Activated CD8-positive, alpha-beta T cell treated with anti-CD3 and anti-CD28 coated beads, Interleukin-2, amount 10 ng/mL, durations not matched to agents 7 days and 5 days (primary cell): ENCODE measurements around the gene ATXN1L. TPM values are rescaled to one million over a fixed set of nuclear protein-coding genes. Genes with fewer than 3 reads are reported as not detected.

Experiments
- ATAC-seq: fragments of 150-1000 bp; cut with Tn5 transposase; one replicate; pipeline ENCODE4 v1.10.0; 2021; ENCODE audit warnings: moderate library complexity
- CTCF ChIA-PET: fragments of 350-600 bp; sonication (Branson Sonifier 250); formaldehyde crosslinking; loops from one replicate; lab custom pipeline; 2021; ENCODE audit warnings: antibody characterized with exemption; lab: Charles Lee
- POLR2A ChIA-PET: fragments of 350-600 bp; sonication (Branson Sonifier 250); formaldehyde crosslinking; loops from one replicate; lab custom pipeline; 2021; ENCODE audit warnings: antibody characterized with exemption; lab: Charles Lee
- DNase-seq: peaks from one replicate; pipeline ENCODE4 v3.0.0-alpha.2; 2020
- H3K27ac Mint-ChIP-seq: one replicate; pipeline ENCODE4 v1.8.0; 2021; ENCODE audit warnings: mild to moderate bottlenecking, mixed read lengths
- H3K27me3 Mint-ChIP-seq: one replicate; pipeline ENCODE4 v1.8.0; 2021; ENCODE audit warnings: low read depth, mixed read lengths
- H3K36me3 Mint-ChIP-seq: one replicate; pipeline ENCODE4 v1.8.0; 2021; ENCODE audit warnings: low read depth, mixed read lengths
- H3K4me1 Mint-ChIP-seq: one replicate; pipeline ENCODE4 v1.8.0; 2021; ENCODE audit warnings: low read depth, mixed read lengths
- H3K4me3 Mint-ChIP-seq: one replicate; pipeline ENCODE4 v1.8.0; 2021; ENCODE audit warnings: mild to moderate bottlenecking, mixed read lengths
- H3K9me3 Mint-ChIP-seq: one replicate; pipeline ENCODE4 v1.8.0; 2022; ENCODE audit warnings: mixed read lengths; ENCODE audit not compliant: insufficient read depth
- total RNA-seq, 2 experiments: library from RNA; stranded (reverse); gene quantifications; one replicate each; pipeline ENCODE4 v1.2.3, GENCODE V29; 2021

Gene ATXN1L
- total RNA-seq, 2 experiments from 2014 or later = 20.3 to 22.6 TPM

DNA sequence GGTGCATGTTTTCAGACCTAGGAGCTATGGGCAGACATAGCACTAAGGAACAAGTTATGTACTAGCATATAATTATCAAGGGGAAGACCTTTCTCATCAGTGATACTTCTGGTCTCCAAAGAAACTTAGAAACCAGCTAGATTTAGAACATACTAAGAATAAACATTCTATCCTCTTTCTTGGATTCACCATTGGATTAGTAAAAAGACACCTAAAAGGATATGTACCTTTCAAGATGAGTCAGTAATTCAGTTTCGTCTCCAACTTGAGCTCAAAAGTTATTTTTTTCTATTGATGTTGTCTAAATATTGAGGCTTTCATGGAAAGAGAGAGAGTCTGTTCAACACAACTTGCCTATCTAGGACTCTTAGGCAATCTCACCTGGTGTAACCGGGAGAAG is 25.0 kb downstream of the ATXN1L start:
- Mint-ChIP-seq H3K9me3 (no peaks in the 10 kb centered on the region), H3K36me3 (peaks cover 5% of the 10 kb centered on the region), H3K4me3 (no peak overlapping the region), H3K27ac (no peak overlapping the region), H3K27me3 (no peaks in the 10 kb centered on the region), H3K4me1 (peaks cover 13% of the 10 kb centered on the region)
- ATAC-seq (no peak), DNase-seq (no peak)
- CTCF ChIA-PET = interaction anchor here (1.4 to 6.6 kb wide), 2 partner anchors 12 to 15 kb away, joined by 3 to 80 read pairs; partner anchors contain the start of gene ZNF821
- POLR2A ChIA-PET = interaction anchor here (0.7 kb wide), 1 partner anchor 13 kb away, joined by 8 read pairs; no protein-coding TSS in a partner anchor

DNA sequence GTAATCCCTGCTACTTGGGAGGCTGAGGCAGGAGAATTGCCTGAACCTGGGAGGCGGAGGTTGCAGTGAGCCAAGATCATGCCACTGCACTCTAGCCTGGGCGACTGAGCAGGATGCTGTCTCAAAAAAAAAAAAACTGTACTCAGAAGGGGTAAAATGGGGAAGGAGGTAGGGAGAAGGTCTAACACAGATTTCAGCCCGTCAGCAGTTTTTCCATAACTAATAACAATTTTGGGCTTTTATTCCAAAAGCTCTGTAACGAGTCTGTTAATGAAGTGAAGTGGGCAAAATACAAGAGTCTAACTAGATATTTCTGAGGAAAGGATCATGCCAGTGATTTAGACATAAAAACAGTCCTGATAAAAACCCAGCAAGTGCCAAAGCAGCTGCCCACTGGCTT is 27.4 kb downstream of the ATXN1L start:
- Mint-ChIP-seq H3K4me1 (peaks cover 13% of the 10 kb centered on the region), H3K4me3 (peak overlapping the region; percentile 31), H3K27ac (peak overlapping the region; percentile 70), H3K9me3 (no peaks in the 10 kb centered on the region), H3K27me3 (no peaks in the 10 kb centered on the region), H3K36me3 (peaks cover 1% of the 10 kb centered on the region)
- ChIA-PET CTCF (interaction anchor here (0.9 to 6.6 kb wide), 5 partner anchors 10 to 88 kb away, joined by 3 to 80 read pairs (median 3); partner anchors contain the start of gene ZNF821), POLR2A (interaction anchor here (0.6 to 1.2 kb wide), 4 partner anchors 8 to 180 kb away, joined by 3 to 4 read pairs (median 3); partner anchors contain the start of genes ATXN1L and ZNF821)
- DNase-seq = no peak
- no peak for ATAC-seq

DNA sequence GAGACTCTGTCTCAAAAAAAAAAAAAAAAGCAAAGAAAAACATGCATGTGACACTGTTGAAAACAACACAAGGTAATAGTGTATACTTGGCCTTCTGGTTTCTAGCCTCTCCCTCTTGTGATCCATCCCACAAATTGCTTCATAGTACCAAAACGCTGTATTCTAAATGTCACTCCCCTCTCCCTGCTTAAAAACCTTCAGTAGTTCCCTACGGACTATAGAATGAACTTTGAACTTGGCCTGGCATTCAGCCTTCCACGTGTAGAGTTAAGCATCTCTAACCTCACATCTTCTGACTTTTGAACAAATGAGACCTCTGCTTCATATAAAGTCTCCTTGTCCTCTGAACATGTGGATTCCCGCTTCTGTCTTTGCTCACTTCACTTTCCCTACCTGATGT is 33.1 kb downstream of the ATXN1L start:
- POLR2A ChIA-PET = no interaction called here
- H3K4me3 Mint-ChIP-seq = no peak overlapping the region
- peaks cover 6% of the 10 kb centered on the region for H3K27me3 Mint-ChIP-seq
- no peaks in the 10 kb centered on the region for H3K9me3 Mint-ChIP-seq
- peaks cover 36% of the 10 kb centered on the region for H3K4me1 Mint-ChIP-seq
- no peak for ATAC-seq
- peaks cover 14% of the 10 kb centered on the region for H3K36me3 Mint-ChIP-seq
- CTCF ChIA-PET = interaction anchor here (5.2 kb wide), 1 partner anchor 21 kb away, joined by 43 read pairs; no protein-coding TSS in a partner anchor
- no peak overlapping the region for H3K27ac Mint-ChIP-seq
- no peak for DNase-seq

DNA sequence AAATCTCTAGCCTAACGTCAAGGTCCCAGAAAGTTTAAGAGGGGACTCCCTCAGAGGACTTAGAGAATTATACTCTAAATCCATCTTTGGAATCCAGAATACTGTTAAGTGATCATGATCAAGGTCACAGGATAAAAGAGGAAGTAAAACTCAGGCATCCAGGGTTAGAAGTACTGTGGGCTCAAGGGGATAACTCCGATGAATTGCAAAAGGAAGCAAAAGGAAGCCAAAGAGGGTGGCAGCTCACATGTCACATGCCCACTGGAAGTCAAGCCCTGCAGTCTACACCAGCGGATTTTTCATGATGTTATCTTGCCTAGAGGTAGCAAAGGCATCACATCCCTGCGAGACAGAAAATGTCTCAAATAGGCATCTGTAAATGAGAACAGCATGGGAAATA is 34.4 kb downstream of the ATXN1L start:
- Mint-ChIP-seq H3K4me3 (no peak overlapping the region), H3K9me3 (no peaks in the 10 kb centered on the region), H3K36me3 (peaks cover 14% of the 10 kb centered on the region), H3K27me3 (peaks cover 13% of the 10 kb centered on the region), H3K27ac (no peak overlapping the region), H3K4me1 (peaks cover 44% of the 10 kb centered on the region)
- ChIA-PET CTCF (interaction anchor here (1.0 to 5.2 kb wide), 2 partner anchors 23 to 31 kb away, joined by 5 to 43 read pairs; no protein-coding TSS in a partner anchor), POLR2A (interaction anchor here (0.7 to 3.8 kb wide), 3 partner anchors 34 to 1212 kb away, joined by 3 to 42 read pairs (median 4); partner anchors contain the start of genes AP1G1 and ATXN1L)
- no peak for ATAC-seq
- no peak for DNase-seq

DNA sequence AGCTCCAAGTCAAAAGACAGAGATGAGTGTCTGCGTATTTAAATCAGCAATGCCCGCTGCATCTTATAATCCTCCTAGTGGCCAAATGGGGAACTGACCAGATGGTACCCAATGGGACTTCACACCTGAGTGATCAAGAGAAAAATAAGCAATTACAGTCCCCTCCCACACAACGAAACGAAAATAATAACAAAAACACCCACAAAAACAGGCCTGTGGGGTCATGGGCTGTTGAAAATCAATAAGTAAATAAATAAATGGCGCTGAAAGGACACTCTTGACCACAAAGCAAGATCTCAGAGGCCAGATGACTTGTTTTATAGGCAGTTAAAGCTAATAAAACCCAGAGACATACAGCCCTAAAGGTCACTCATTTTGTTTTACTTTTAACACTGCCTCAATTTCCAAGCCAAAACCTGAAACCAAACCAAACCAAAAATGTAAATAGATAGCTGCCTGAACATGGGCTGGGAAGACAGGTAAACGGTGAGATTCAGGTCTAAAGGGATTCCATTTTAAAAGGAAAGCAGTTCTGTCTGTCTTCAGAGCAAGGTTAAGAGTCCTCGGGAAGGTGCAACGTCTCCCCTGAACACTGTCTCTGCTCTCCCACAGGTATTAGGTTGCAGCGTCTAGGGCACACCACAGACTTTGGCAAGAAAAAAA is 36.9 kb downstream of the ATXN1L start:
- H3K36me3 Mint-ChIP-seq = peaks cover 14% of the 10 kb centered on the region

DNA sequence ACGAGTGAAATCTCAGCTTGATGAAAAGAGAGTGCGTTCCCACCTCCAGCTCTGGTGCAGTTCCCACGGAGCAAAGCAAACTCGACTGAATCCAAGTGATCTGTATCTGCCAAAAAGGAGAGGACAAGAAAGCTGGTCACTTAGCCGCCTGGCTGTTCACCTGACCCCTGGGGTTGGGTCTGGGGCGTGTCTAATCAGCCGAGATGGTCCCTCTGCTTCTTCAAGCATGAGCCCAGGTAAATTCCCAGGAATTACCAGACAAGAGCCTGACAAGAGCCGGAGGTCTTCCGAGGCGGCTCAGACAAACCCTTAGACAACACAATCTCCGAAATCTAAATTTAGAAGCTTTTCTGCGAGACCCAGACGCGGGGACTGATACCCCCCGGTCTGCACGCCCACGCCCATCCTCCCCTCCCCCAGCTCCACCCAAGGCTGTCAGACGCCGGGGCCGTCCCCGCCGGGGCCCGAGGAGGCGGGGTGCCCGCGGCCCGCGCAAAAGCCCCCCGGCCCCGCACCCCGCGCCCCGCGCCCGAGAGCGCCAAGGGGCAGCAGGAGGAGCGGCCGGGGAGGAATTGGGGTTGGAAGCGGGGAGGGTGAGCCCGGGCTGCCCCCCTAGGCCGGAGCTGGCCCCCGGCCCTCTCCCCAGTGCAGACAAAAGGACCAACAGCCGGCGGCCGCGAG is 37.5 kb downstream of the ATXN1L start:
- H3K4me1 Mint-ChIP-seq = peaks cover 48% of the 10 kb centered on the region
- POLR2A ChIA-PET = interaction anchor here (0.6 to 4.4 kb wide), 10 partner anchors 11 to 78 kb away, joined by 3 to 42 read pairs (median 6); partner anchors contain the start of genes AP1G1, ATXN1L and IST1

More for the DNA sequence above, 36.9 kb downstream of the ATXN1L start:
- H3K4me3 Mint-ChIP-seq = peak overlapping the region; percentile 74
- H3K27ac Mint-ChIP-seq = peak overlapping the region; percentile 47
- POLR2A ChIA-PET = interaction anchor here (0.5 to 4.4 kb wide), 11 partner anchors 10 to 206 kb away, joined by 3 to 42 read pairs (median 5); partner anchors contain the start of genes AP1G1, ATXN1L and IST1
- DNase-seq (peak; percentile 90), ATAC-seq (peak; percentile 49)
- no peaks in the 10 kb centered on the region for H3K9me3 Mint-ChIP-seq
- H3K4me1 Mint-ChIP-seq = peaks cover 48% of the 10 kb centered on the region
- H3K27me3 Mint-ChIP-seq = peaks cover 21% of the 10 kb centered on the region
- CTCF ChIA-PET = interaction anchor here (0.6 to 5.3 kb wide), 43 partner anchors 11 to 470 kb away, joined by 3 to 80 read pairs (median 5); partner anchors contain the start of genes AP1G1, ATXN1L, DHODH and IST1

DNA sequence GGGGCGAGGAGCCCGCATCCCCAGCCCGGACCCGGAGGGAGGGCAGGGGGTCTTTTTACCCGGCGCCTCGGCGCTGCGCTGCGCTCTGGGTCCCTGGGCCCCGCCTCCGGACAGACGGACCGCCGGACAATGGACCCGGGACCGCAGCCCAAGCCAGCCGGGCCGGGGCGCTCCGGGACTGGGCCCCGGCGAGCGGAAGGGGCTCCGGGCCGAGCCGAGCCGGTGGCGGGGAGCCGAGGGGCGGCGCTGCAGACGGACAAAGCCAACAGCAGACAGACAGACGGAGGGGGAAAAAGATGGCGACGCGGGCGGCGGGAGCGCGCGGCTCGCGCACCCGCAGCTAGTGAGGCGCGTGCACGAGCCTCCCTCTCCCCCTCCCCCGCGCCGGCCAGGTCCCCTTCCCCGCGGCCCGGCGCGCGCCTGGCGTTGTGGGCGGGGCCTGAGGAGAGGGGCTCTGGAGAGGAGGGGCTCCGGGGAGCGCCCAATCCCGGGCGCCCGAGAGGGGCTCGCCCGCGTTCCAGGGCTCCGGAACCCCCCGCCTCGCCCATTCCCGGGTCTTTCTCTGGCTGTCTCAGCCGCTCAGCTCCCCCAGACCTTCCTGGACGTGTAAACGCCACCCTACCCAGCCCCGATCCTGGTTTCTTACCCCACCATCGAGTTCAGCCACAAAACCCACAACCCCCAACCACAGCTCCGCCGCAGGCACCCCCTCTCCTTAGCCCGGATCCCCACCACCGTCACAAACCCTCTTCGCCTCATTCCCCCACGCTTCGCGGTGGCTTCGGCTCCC is 38.3 kb downstream of the ATXN1L start, which contains the start of gene ZNF821:
TSS of gene ZNF821 (minus strand) at position 334 of the 790 bp plus-strand sequence. CDS start 4,236 bp downstream, outside the sequence.
- Mint-ChIP-seq H3K4me3 (peak within 1 kb of the TSS; percentile 90), H3K9me3 (no peaks in the 10 kb centered on the region), H3K27me3 (peaks cover 21% of the 10 kb centered on the region), H3K27ac (peak within 1 kb of the TSS; percentile 89), H3K4me1 (peaks cover 48% of the 10 kb centered on the region), H3K36me3 (peaks cover 12% of the 10 kb centered on the region)
- ChIA-PET POLR2A (interaction anchor here (0.9 to 4.4 kb wide), 7 partner anchors 11 to 78 kb away, joined by 3 to 30 read pairs (median 6); partner anchors contain the start of genes AP1G1, ATXN1L and IST1), CTCF (interaction anchor here (1.1 to 5.3 kb wide), 11 partner anchors 9 to 78 kb away, joined by 3 to 80 read pairs (median 29); partner anchors contain the start of genes AP1G1, ATXN1L and IST1)
- ATAC-seq (peak; percentile 60), DNase-seq (peak; percentile 73)

More for the DNA sequence above, 37.5 kb downstream of the ATXN1L start:
- DNase-seq (peak; percentile 51), ATAC-seq (peak; percentile 21)
- CTCF ChIA-PET = interaction anchor here (0.6 to 5.3 kb wide), 32 partner anchors 10 to 471 kb away, joined by 3 to 80 read pairs (median 6); partner anchors contain the start of genes AP1G1, ATXN1L, DHODH and IST1
- Mint-ChIP-seq H3K27me3 (peaks cover 21% of the 10 kb centered on the region), H3K36me3 (peaks cover 14% of the 10 kb centered on the region), H3K9me3 (no peaks in the 10 kb centered on the region), H3K27ac (peak overlapping the region; percentile 47), H3K4me3 (peak overlapping the region; percentile 74)

DNA sequence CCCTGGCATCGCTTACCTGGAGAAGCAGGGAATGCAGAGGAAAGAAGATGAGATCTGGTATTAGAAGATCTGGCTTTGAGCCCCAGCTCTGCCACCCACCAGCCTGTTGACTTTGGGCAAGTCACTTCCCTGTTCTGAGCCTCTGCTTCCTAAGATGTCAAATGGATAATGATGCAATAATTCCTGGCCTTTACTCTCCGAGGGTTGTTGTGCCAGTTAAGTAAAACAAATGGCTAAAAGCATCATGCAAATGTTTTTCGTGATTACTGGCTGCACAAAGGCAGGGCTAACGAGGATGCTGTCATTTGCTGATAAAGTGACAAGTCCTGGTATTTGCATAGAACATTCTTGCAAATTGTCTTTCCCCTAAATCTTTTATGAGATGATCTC is 39.5 kb downstream of the ATXN1L start:
- H3K36me3 Mint-ChIP-seq = no peaks in the 10 kb centered on the region
- ATAC-seq (no peak), DNase-seq (no peak)
- peak overlapping the region; percentile 43 for H3K27ac Mint-ChIP-seq
- ChIA-PET CTCF (interaction anchor here (1.0 to 5.3 kb wide), 2 partner anchors 8 to 13 kb away, joined by 3 to 65 read pairs; partner anchors contain the start of gene IST1), POLR2A (interaction anchor here (0.7 to 3.5 kb wide), 2 partner anchors 10 to 11 kb away, joined by 5 to 27 read pairs; partner anchors contain the start of gene IST1)
- no peaks in the 10 kb centered on the region for H3K9me3 Mint-ChIP-seq
- H3K4me3 Mint-ChIP-seq = peak overlapping the region; percentile 62
- H3K4me1 Mint-ChIP-seq = peaks cover 40% of the 10 kb centered on the region
- peaks cover 19% of the 10 kb centered on the region for H3K27me3 Mint-ChIP-seq

DNA sequence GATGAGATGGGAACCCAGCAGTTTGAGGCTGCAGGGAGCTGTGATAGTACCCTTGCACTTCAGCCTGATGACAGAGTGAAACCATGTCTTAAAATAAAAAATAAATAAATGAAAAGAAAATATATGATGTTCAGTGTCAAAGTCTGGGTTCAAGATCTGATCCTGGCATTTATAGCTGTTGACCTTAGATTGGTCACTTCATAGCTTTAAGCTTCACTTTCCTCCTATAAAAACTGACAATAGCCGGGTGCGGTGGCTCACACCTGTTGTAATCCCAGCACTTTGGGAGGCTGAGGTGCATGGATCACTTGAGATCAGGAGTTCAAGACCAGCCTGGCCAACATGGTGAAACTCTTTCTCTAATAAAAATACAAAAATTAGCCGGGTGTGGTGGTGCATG is 43.4 kb downstream of the ATXN1L start:
- Mint-ChIP-seq H3K9me3 (no peaks in the 10 kb centered on the region), H3K4me3 (no peak overlapping the region), H3K27me3 (peaks cover 19% of the 10 kb centered on the region), H3K36me3 (no peaks in the 10 kb centered on the region), H3K4me1 (peaks cover 18% of the 10 kb centered on the region), H3K27ac (no peak overlapping the region)
- CTCF ChIA-PET = no interaction called here
- DNase-seq (no peak), ATAC-seq (no peak)
- POLR2A ChIA-PET = interaction anchor here (0.6 to 1.4 kb wide), 2 partner anchors 81 to 203 kb away, joined by 3 to 4 read pairs; partner anchors contain the start of gene AP1G1

DNA sequence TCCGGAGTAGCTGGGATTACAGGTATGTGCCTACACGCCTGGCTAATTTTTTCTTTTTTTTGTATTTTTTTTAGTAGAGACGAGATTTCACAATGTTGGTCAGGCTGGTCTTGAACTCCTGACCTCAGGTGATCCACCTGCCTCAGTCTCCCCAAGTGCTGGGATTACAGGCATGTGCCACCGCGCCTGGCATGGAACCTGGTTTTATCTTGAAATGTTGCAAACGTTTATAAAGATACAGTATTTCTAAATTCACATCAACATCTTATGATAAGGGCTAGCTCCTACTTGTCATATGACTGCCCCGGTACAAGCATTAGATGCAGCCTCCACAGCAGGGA is 48.1 kb downstream of the ATXN1L start:
- H3K4me3 Mint-ChIP-seq = peak overlapping the region; percentile 97
- ATAC-seq (no peak), DNase-seq (no peak)
- peaks cover 4% of the 10 kb centered on the region for H3K27me3 Mint-ChIP-seq
- CTCF ChIA-PET = interaction anchor here (0.8 to 6.5 kb wide), 7 partner anchors 9 to 86 kb away, joined by 3 to 65 read pairs (median 3); partner anchors contain the start of genes AP1G1 and ZNF821
- POLR2A ChIA-PET = interaction anchor here (0.6 to 3.1 kb wide), 6 partner anchors 10 to 114 kb away, joined by 3 to 28 read pairs (median 4); partner anchors contain the start of genes AP1G1 and ZNF821
- no peaks in the 10 kb centered on the region for H3K9me3 Mint-ChIP-seq
- peaks cover 12% of the 10 kb centered on the region for H3K36me3 Mint-ChIP-seq
- peak overlapping the region; percentile 97 for H3K27ac Mint-ChIP-seq
- H3K4me1 Mint-ChIP-seq = peaks cover 17% of the 10 kb centered on the region
